ENCODE results near the gene RNF123. TPM values are rescaled to one million over a fixed set of nuclear protein-coding genes. Genes with fewer than 3 reads are reported as not detected.

Gene RNF123
- total RNA-seq, 1 experiment from 2014 or later, result 71.9 TPM

GRCh38 chr3:49689046-49689907, at the start of gene RNF123, which contains the start of gene MST1 (continued):
- TF ChIP-seq, protein P1, sequence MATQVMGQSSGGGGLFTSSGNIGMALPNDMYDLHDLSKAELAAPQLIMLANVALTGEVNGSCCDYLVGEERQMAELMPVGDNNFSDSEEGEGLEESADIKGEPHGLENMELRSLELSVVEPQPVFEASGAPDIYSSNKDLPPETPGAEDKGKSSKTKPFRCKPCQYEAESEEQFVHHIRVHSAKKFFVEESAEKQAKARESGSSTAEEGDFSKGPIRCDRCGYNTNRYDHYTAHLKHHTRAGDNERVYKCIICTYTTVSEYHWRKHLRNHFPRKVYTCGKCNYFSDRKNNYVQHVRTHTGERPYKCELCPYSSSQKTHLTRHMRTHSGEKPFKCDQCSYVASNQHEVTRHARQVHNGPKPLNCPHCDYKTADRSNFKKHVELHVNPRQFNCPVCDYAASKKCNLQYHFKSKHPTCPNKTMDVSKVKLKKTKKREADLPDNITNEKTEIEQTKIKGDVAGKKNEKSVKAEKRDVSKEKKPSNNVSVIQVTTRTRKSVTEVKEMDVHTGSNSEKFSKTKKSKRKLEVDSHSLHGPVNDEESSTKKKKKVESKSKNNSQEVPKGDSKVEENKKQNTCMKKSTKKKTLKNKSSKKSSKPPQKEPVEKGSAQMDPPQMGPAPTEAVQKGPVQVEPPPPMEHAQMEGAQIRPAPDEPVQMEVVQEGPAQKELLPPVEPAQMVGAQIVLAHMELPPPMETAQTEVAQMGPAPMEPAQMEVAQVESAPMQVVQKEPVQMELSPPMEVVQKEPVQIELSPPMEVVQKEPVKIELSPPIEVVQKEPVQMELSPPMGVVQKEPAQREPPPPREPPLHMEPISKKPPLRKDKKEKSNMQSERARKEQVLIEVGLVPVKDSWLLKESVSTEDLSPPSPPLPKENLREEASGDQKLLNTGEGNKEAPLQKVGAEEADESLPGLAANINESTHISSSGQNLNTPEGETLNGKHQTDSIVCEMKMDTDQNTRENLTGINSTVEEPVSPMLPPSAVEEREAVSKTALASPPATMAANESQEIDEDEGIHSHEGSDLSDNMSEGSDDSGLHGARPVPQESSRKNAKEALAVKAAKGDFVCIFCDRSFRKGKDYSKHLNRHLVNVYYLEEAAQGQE (IDR thresholded peaks at IDR 0.05; ENCODE audit: low read depth), result no peak

DNA sequence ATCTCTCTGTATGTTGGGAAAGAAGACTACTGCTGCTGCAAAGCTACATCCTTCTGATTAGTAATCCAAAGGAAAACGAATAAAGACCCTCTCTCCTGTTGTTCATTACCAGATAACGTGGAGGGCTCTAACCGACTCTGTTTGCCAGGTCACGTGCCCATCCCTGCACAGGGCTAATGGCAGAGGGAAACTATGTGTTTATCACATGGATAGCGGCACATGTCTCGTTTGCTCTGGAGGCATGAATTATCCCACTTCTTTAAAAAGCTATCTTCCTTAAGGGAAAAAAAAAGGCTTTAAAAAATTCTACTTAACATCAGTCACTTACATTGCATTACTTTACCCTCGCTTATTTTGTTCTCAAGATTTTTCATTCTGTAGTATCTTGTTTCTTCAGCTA, 48.1 kb upstream of the RNF123 start:
- Histone ChIP-seq H2AFZ (ENCODE audit: low read depth, low read length, poor library complexity, severe bottlenecking) (no peak overlapping the region), H3K4me2 (ENCODE audit: low read length) (no peak overlapping the region), H3K36me3 (ENCODE audit: control insufficient read depth in 1 of 2, insufficient read depth in 2 of 2, low read length in 2 of 2) (no peaks in the 10 kb centered on the region), H3K9me2 (ENCODE audit: insufficient read depth) (no peaks in the 10 kb centered on the region), H3K27ac (ENCODE audit: low read depth, low read length) (no peak overlapping the region), H3K27me3 (ENCODE audit: insufficient read depth, low read length) (no peaks in the 10 kb centered on the region), H3K4me3 (replicated peaks in 1 of 2; ENCODE audit: low read depth in 1 of 2, low read length in 2 of 2) (no peak overlapping the region), H3K4me1 (ENCODE audit: control insufficient read depth in 1 of 2, insufficient read depth in 2 of 2, low read length in 2 of 2) (peaks cover 12 to 32% of the 10 kb centered on the region in 2 experiments), H3K9me3 (ENCODE audit: control insufficient read depth in 1 of 2, insufficient read depth in 1 of 2, low read depth in 1 of 2, low read length in 2 of 2) (no peaks in the 10 kb centered on the region), H3K79me2 (ENCODE audit: insufficient read depth, low read length) (no peaks in the 10 kb centered on the region), H4K20me1 (ENCODE audit: insufficient read depth) (no peaks in the 10 kb centered on the region), H3K9ac (ENCODE audit: low read length) (no peak overlapping the region)
- ChIA-PET CTCF (no interaction called here), POLR2A (no interaction called here), RAD21 (ENCODE audit: low non-redundant PET in 1 of 2, low total read pairs in 2 of 2, uncharacterized antibody in 2 of 2, unreplicated experiment in 2 of 2) (no interaction called here)
- ATAC-seq (no peak), DNase-seq (ENCODE audit: low read depth, low spot score) (no peak)
- no TSS peak for BruUV-seq (replicated peaks)
- intact Hi-C loops (cut with micrococcal nuclease), result no loop called here
- TF ChIP-seq FOSL1 (IDR thresholded peaks at IDR 0.05; ENCODE audit: low read depth), result no peak
- TF ChIP-seq ZBTB33 (IDR thresholded peaks at IDR 0.05; ENCODE audit: extremely low read depth, insufficient replicate concordance, low read length), result no peak
- no peak for TF ChIP-seq ATF3 (IDR thresholded peaks at IDR 0.05)
- no peak for TF ChIP-seq MAX (IDR thresholded peaks at IDR 0.05)
- no peak for TF ChIP-seq POLR2A (IDR thresholded peaks at IDR 0.05; ENCODE audit: borderline replicate concordance, extremely low read depth, insufficient read depth, insufficient read length)
- no peak for TF ChIP-seq JUND (IDR thresholded peaks at IDR 0.05)
- no peak for TF ChIP-seq TCF7L2 (IDR thresholded peaks at IDR 0.05; ENCODE audit: borderline replicate concordance, extremely low read depth, insufficient read depth, insufficient read length)
- no peak for TF ChIP-seq CEBPB (IDR thresholded peaks at IDR 0.05; ENCODE audit: low read depth)
- no peak for TF ChIP-seq ZNF274 (IDR thresholded peaks at IDR 0.05; ENCODE audit: low read depth, low read length)
- TF ChIP-seq RAD21 (IDR thresholded peaks at IDR 0.05; ENCODE audit: low read depth), result no peak
- no peak for TF ChIP-seq ELF1 (IDR thresholded peaks at IDR 0.05; ENCODE audit: borderline replicate concordance, low read depth)
- TF ChIP-seq YY1 (IDR thresholded peaks at IDR 0.05; ENCODE audit: extremely low read depth, insufficient replicate concordance, low read depth, low read length), result no peak
- TF ChIP-seq ZFX (IDR thresholded peaks at IDR 0.05), result no peak
- no peak for TF ChIP-seq CBX3 (IDR thresholded peaks at IDR 0.05; ENCODE audit: low read depth)

Data from HCT116 (cell line).